SK-N-SH (cell line): ENCODE results near the gene GPC4.

Source experiments
- CHD2 ChIP-seq: fragments of 150-350 bp; IDR thresholded peaks from 2 replicates; pipeline ENCODE4 v1.6.1; 2018; ENCODE audit warnings: low read length; ENCODE audit not compliant: partially characterized antibody
- CTCF ChIP-seq: fragments of 200-600 bp; sonication (generic); IDR thresholded peaks from 2 replicates; pipeline ENCODE4 v1.6.1; 2017; ENCODE audit warnings: antibody characterized with exemption, mild to moderate bottlenecking, moderate library complexity
- FOXM1 ChIP-seq: IDR thresholded peaks from 2 replicates; pipeline ENCODE4 v1.4.0; 2012; ENCODE audit warnings: low read depth, mild to moderate bottlenecking
- GABPA ChIP-seq: IDR thresholded peaks from 2 replicates; pipeline ENCODE4 v1.4.0; 2012; ENCODE audit warnings: low read depth, mild to moderate bottlenecking
- MEF2A ChIP-seq: IDR thresholded peaks from 2 replicates; pipeline ENCODE4 v1.4.0; 2012; ENCODE audit warnings: low read depth, borderline replicate concordance
- MXI1 ChIP-seq: IDR thresholded peaks from 2 replicates; pipeline ENCODE4 v1.6.1; 2012; ENCODE audit warnings: mild to moderate bottlenecking, low read depth, low read length, improper control_type of control experiment
- NFIC ChIP-seq: IDR thresholded peaks from 2 replicates; pipeline ENCODE4 v1.4.0; 2012; ENCODE audit warnings: borderline replicate concordance
- NRF1 ChIP-seq: IDR thresholded peaks from 2 replicates; pipeline ENCODE4 v1.6.1; 2012; ENCODE audit warnings: low read depth, mild to moderate bottlenecking, low read length
- RAD21 ChIP-seq: IDR thresholded peaks from 2 replicates; pipeline ENCODE4 v1.6.1; 2012; ENCODE audit warnings: mild to moderate bottlenecking, low read length
- TAF1 ChIP-seq: IDR thresholded peaks from 2 replicates; pipeline ENCODE4 v1.6.1; 2012; ENCODE audit warnings: low read depth, mild to moderate bottlenecking, low read length, moderate library complexity, borderline replicate concordance
- TEAD4 ChIP-seq: IDR thresholded peaks from 2 replicates; pipeline ENCODE4 v1.4.0; 2012; ENCODE audit warnings: mild to moderate bottlenecking, borderline replicate concordance; ENCODE audit not compliant: insufficient read depth
- USF1 ChIP-seq: IDR thresholded peaks from 2 replicates; pipeline ENCODE4 v1.4.0; 2012; ENCODE audit warnings: low read depth, borderline replicate concordance
- USF2 ChIP-seq: fragments of 150-350 bp; IDR thresholded peaks from 2 replicates; pipeline ENCODE4 v1.6.1; 2017; ENCODE audit warnings: antibody characterized with exemption, low read length, low read depth, borderline replicate concordance

GRCh38 chrX:133399411-133399810 lies 15.9 kb downstream of the GPC4 start:
- no peak for TF ChIP-seq MXI1
- TF ChIP-seq CTCF: no peak
- no peak for TF ChIP-seq TEAD4
- TF ChIP-seq MEF2A: no peak
- no peak for TF ChIP-seq TAF1
- TF ChIP-seq USF2: no peak
- TF ChIP-seq NRF1: no peak
- no peak for TF ChIP-seq GABPA
- no peak for TF ChIP-seq RAD21
- no peak for TF ChIP-seq FOXM1
- no peak for TF ChIP-seq NFIC
- TF ChIP-seq USF1: no peak
- no peak for TF ChIP-seq CHD2
